Mononuclear cell (primary cell): ENCODE measurements around the gene C1orf216. TPM values are rescaled to one million over a fixed set of nuclear protein-coding genes. Genes with fewer than 3 reads are reported as not detected.

Experiments
- H3K27me3 ChIP-seq: 2 replicates; pipeline ENCODE4 v1.6.0; 2011; ENCODE audit warnings: low read length, control low read depth; ENCODE audit not compliant: insufficient read depth
- H3K4me1 ChIP-seq: 2 replicates; pipeline ENCODE4 v1.5.1; 2011; ENCODE audit warnings: mild to moderate bottlenecking, low read length, control low read depth; ENCODE audit not compliant: insufficient read depth
- H3K4me3 ChIP-seq: 2 replicates; pipeline ENCODE4 v1.5.1; 2011; ENCODE audit warnings: mild to moderate bottlenecking, low read length, moderate library complexity
- H3K9me3 ChIP-seq: 2 replicates; pipeline ENCODE4 v1.5.1; 2011; ENCODE audit warnings: low read depth, mild to moderate bottlenecking, control low read depth, low read length
- total RNA-seq: library from RNA; depleted of rRNA; stranded (reverse); fragments of >200 nt; gene quantifications from one replicate; pipeline ENCODE4 v1.2.3, GENCODE V29; 2012

C1orf216 gene, protein sequence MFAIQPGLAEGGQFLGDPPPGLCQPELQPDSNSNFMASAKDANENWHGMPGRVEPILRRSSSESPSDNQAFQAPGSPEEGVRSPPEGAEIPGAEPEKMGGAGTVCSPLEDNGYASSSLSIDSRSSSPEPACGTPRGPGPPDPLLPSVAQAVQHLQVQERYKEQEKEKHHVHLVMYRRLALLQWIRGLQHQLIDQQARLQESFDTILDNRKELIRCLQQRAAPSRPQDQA
- 1.8 TPM for total RNA-seq

DNA sequence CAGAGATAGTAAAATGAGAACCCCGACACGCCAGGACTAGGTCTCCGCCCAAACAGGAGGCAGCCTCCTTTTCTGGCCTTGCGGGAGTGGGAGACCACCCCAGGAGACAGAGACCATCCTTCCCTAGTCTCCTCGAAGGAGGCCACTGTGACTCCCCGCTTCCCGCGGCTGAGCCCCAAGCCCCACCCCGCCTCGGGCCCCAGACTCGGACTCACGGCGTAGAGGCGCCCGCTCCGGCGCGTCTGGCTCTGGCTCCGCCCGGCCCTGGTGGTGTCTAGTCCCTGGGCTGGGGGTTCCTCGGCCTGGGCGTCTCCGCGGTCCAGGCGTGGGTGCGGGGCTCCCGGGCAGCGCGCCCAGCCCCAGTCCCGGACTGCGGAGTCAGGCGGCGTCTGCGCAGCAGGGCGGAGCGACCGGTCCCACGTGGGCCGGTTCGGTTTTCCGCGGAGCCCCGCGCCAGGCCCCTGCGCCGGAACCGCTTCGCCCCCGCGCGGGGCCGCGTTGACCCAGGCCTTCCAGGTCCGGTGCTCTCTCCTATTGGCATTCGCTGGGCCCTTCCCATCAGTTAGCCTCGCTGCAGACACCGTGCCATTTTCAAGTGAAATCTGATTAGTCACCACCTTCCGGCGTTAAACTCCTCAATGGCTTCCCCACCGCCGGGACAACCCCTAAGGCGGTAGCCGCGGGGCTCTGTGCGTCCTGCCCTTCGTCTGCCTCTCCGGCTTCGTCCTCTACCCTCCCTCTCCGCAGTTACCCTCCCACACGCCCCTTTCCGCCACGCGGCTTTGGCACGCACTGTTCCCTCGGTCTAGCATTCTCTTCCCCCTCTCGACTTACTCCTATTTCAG, at the start of gene C1orf216:
Gene C1orf216, minus strand, starts transcription at position 393 of the 845 bp plus-strand sequence. CDS start 2,563 bp downstream, outside the sequence.
- no peaks in the 10 kb centered on the region for H3K9me3 ChIP-seq
- no peaks in the 10 kb centered on the region for H3K27me3 ChIP-seq
- peaks cover 21% of the 10 kb centered on the region for H3K4me1 ChIP-seq
- peak within 1 kb of the TSS; percentile 78 for H3K4me3 ChIP-seq

DNA sequence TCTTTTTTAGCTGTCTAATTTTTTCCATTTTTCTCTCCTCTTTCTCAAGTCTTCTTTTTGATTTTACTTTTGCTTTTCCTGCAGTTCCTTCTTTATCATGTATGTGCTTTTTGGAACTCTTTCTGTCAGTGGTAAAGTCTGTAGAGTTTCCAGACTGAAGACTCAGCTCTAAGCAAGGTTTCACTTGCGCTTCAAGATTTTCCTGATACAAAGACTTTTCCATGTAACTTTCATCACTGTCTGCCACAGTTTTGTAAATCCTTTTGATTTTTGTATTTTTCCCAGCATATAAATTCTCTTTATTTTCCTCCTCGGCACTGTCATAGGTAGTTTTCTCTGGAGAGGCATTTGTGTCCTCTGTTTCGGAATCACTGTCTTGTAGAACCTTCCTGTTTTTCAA, 45.6 kb upstream of the C1orf216 start:
- H3K9me3 ChIP-seq, result no peaks in the 10 kb centered on the region
- peaks cover 8% of the 10 kb centered on the region for H3K4me1 ChIP-seq
- H3K27me3 ChIP-seq, result no peaks in the 10 kb centered on the region
- no peak overlapping the region for H3K4me3 ChIP-seq

DNA sequence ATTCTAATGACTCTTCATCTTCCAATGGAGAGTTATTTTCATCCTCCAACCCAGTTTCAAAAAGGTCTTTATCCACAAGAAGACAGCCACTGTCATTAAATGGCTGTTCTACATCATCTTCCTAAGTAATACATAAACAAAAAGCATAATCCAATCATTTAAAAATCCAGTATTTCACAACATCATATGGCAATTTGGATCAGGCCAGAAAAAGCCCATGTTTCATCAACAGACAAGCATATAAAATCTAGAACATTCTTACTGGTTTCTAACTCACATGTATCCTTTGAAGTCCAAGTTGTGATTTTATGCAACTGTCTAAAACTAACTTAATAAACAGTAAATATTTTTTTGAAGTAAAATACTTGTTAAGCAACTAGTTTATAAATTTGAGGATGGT, 44.5 kb upstream of the C1orf216 start:
- H3K9me3 ChIP-seq, result no peaks in the 10 kb centered on the region

DNA sequence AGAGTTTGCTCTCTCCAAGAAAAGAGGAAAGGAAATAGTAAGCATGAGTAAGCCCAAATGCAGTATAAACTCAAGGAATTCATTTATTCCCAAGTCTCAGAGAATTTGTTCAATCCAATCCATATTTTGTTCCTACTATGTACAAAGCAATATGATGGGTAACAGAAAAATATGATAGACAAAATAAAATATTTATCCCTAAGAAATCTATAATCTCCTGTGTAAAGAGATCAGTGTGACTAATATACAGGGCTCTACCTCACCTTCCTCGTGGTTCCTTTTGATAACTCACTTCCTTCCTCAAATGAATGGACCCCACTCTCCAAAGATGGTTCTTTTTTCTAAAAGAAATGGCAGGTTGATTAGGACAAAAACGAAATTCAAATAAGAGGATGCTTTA, 43.5 kb upstream of the C1orf216 start:
- Histone ChIP-seq H3K27me3 (no peaks in the 10 kb centered on the region), H3K4me1 (no peaks in the 10 kb centered on the region), H3K4me3 (no peak overlapping the region), H3K9me3 (no peaks in the 10 kb centered on the region)

More for the DNA sequence above, 44.5 kb upstream of the C1orf216 start:
- Histone ChIP-seq H3K4me1 (peaks cover under 1% of the 10 kb centered on the region), H3K27me3 (no peaks in the 10 kb centered on the region), H3K4me3 (no peak overlapping the region)

DNA sequence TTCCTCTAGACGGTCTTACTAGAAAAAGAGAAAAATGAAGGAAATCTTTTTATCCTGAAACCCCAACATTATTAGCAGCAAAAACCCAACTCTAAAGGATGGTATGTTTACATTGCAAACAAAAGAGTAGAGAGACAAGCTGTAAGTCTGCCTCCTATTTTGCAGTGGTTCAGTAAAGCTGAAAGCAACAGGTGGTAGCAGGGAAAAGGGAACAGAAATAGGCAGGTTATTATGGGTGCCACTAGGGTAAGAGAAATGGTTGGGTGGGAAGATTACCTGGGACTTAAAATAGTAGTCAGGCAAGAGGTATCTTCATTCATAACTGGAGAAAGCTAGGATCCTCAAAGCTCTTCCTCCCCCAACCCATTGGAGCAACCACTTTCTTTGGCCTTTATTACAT, 37.4 kb upstream of the C1orf216 start:
- Histone ChIP-seq H3K4me1 (no peaks in the 10 kb centered on the region), H3K4me3 (no peak overlapping the region), H3K9me3 (no peaks in the 10 kb centered on the region), H3K27me3 (no peaks in the 10 kb centered on the region)

DNA sequence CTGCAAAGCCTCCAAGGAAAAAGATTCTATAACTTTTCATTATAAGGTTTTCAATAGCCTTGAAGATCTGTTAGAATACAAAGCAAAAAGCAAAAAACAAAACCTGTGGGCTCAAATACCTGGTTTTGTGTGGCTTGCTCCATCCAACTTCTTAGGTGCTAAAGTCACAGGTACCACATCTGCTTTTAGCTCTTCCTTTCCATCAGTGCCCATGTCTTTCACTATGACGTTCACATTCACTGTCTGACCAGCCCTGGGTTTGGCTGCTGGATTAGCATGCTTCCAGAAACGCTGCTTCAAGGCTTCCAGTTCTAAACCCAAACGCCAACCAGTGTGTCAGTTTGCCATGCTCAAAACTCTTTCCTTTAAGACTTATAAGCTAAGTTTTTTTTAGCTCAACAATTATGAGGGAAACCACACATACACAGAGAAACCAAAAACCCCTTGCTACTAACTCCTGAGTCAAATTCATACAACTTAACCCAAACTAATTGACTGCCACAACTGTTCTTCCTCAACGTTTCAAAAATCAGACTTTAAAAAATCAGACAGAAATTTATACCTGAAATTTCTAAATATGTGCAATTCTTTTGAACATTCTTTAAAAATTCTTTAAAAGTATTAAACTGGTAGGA, 35.1 kb upstream of the C1orf216 start:
- H3K9me3 ChIP-seq, result no peaks in the 10 kb centered on the region
- H3K27me3 ChIP-seq, result no peaks in the 10 kb centered on the region
- no peak overlapping the region for H3K4me3 ChIP-seq
- no peaks in the 10 kb centered on the region for H3K4me1 ChIP-seq

DNA sequence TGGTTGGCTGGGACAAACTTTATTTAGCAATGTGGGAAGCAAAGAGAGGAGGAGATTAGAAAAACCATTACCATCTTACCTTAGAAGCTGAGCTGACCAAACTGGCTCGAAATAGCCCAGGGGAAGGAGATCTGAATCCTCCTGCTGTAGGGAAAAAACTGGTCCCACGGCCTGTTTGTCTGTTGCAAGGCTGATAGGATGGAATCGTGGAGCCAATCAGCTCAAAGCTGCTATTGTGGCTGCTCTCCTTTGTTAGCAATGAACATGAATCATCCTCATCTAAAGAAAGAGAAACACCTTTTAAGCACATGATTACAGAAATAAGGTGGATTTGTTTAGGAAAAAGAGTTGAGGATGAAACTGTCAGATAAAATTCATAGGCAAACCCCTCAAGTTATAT, 29.6 kb upstream of the C1orf216 start:
- Histone ChIP-seq H3K9me3 (no peaks in the 10 kb centered on the region), H3K4me1 (no peaks in the 10 kb centered on the region), H3K27me3 (no peaks in the 10 kb centered on the region), H3K4me3 (no peak overlapping the region)

DNA sequence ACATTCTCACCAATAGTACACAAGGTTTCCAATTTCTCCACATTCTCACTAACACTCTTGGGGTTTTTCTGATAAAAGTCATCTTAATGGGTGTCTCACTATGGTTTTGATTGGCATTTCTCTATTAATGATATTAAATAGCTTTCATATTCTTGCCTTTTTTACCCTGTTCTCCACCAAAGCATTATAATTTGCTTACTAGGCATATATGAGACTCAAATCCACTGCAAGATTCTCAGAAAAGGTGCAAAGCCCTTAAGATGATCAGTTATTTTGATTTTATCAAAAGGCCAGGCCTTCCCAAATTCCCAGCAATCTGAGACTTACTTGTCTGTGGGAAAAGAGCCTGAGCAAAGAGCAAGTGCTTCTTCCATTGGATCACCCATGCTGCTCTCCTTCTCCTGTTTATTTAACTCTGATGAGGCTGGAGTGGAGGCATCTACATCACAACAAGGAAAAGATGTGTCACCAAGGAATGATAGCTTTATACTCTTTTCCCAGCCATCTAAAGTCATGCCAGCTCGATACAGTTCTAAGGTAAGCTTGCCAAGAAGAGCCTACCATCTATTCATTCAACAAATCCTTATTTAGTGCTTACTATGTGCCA, 26.5 kb upstream of the C1orf216 start:
- Histone ChIP-seq H3K9me3 (no peaks in the 10 kb centered on the region), H3K4me3 (no peak overlapping the region), H3K27me3 (no peaks in the 10 kb centered on the region), H3K4me1 (no peaks in the 10 kb centered on the region)

DNA sequence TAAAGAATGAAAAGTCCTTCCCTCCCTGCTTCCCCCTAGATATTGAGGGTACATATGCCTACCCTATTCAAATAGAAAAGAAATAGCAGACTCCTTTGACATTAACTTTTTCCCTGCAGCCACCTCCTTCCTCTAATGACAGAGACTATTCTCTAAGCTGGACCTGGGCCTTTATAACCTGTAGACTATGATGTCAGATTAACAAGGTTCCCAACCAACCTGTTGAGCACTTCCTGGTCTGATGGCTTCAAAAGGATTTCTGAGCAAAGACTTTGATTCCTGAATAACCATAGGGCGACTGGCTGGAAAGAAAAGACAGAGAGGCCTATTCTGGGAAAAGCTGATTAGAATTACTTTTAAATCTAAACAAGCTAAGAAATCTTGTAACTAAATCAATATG, 18.4 kb upstream of the C1orf216 start:
- Histone ChIP-seq H3K9me3 (no peaks in the 10 kb centered on the region), H3K27me3 (no peaks in the 10 kb centered on the region), H3K4me1 (no peaks in the 10 kb centered on the region), H3K4me3 (no peak overlapping the region)

DNA sequence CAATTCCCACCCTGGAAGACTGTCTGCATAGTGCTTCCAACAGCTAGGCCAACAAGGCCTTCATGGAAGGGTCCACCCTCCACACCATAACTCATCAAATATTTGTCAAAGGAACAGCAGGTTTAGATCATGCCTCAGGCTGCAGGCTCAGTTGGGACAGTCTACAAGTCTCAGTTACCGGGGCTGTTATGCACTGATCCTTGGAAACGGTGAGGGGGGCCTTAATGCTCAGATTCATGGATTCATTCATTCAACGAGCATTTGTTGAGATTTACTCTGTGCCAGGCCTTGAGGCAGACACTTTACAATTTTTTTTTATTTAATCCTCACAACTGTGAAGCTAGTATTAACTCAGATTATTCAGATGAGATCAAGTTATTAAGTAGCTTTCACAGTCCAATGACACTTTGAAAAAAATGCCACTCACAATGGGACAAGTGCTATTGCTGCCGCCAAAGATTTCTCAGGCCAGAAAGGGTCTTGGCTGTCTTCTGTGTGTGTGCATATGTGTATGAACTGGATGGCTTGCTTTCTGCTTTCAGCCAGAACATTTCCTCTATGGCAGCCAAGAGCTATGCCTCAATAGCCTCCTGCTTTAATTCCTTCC, 8.9 kb upstream of the C1orf216 start:
- H3K9me3 ChIP-seq, result no peaks in the 10 kb centered on the region
- no peaks in the 10 kb centered on the region for H3K27me3 ChIP-seq
- H3K4me1 ChIP-seq, result no peaks in the 10 kb centered on the region
- H3K4me3 ChIP-seq, result no peak overlapping the region

DNA sequence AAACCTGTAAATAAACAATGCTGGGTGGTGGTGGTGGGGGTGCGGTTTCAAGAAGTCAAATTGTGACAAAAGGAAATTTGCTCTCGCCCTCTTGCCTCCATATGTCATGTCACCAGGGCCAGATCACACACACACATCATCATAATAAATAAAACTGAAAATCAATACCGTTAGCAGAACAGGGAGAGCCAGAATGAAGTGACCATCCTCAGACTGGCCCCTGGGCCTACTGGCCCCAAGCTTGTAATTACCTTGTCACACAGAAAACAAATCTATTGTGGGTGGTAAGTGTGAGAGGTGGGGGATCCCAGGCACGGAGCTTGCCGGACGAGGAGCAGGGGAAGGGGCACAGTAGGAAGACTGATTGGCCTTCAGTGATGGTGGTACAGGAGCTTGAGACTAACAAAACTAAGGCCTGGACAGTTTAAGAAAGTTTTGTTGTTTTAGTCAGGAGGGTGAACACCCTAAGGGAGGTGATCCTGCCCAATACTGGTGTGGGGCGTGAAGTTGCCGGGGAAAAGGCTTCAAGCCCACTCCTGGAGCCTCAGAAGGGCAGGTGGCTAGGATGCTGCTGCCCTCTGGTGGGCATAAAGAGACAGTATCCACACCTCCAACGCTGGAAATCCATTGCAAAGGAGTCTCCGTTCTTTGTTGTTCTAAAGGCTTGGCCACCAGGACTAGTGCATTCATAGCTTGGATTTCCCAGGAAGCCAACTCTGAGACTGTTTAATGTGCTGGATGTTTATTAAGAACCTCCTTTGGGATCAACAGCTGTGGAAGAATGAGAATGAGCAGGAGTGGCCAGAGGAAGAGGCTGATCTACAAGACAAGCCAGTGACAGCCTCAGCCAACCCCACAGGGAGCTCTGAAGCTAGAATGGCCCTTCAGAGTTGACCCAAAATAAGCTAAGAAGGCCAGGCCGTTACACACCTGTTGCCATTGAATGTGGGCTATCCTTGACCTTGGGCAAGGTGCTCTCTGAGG, 8.1 kb upstream of the C1orf216 start:
- Histone ChIP-seq H3K9me3 (no peaks in the 10 kb centered on the region), H3K4me1 (no peaks in the 10 kb centered on the region), H3K4me3 (no peak overlapping the region), H3K27me3 (no peaks in the 10 kb centered on the region)

DNA sequence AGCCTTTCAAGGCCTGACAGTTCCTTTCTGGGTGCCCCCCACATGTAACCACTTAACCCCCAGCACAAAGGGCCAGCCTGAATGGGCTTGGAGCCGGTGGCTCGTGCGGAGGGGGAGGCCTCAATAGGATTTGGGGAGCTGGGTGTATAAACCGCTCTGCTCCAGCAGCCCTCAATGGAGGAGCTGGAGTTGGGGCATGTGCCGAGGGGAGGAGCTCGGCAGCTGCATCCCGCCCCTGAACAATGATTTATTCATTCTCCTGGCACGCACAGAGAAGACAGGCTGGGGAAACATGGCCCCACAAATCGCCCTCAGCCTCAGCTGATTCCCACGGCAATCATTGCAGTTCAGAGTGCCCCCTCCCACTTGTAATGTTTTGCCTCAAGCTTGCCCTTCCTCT, 6.9 kb upstream of the C1orf216 start:
- H3K9me3 ChIP-seq, result no peaks in the 10 kb centered on the region
- no peak overlapping the region for H3K4me3 ChIP-seq

DNA sequence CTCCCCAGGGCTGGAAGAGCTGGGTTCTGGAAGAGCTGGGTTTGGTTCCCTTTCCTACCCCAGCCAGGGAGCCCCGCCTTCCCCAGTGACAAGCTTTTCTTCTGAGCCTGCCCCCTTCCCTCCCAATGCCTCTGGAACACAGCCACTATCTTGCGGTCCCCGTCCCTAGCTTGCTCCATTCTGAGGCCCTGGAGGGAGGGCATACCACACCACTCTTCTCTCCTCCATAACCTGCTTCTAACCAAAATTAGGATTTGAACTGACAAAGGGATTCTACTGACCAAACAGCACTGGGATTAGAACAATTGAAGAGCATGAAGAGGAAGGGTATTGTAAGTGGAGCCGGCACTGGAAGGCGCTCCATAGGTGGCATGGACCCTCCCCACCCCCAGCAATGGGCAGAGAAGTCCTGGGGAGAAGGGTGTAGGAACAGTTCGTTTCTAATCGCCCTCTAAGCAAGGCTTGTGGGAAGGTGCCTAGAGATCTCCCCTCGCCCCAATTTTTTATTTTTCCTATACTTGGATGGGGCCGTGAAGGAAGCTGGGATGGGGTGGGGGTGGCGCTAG, 690 bp downstream of the C1orf216 start:
- Histone ChIP-seq H3K9me3 (no peaks in the 10 kb centered on the region), H3K4me3 (peak overlapping the region; percentile 78), H3K4me1 (peaks cover 21% of the 10 kb centered on the region), H3K27me3 (no peaks in the 10 kb centered on the region)

More for the DNA sequence above, 6.9 kb upstream of the C1orf216 start:
- H3K27me3 ChIP-seq, result no peaks in the 10 kb centered on the region
- H3K4me1 ChIP-seq, result no peaks in the 10 kb centered on the region
